ENCODE data around the gene CYP4F2.

CYP4F2 gene

GRCh38 chr19:15864824-15865223 lies 33.0 kb downstream of the CYP4F2 start:
- Histone ChIP-seq H2BK5ac (ENCODE audit: low read depth, low read length, poor library complexity) (no peak overlapping the region), H3K4me1 (ENCODE audit: control insufficient read depth in 1 of 2, insufficient read depth in 2 of 2, low read length in 2 of 2) (no peaks in the 10 kb centered on the region), H4K8ac (ENCODE audit: low read depth, low read length) (no peak overlapping the region), H3K18ac (ENCODE audit: low read length) (no peak overlapping the region), H2AK5ac (ENCODE audit: low read length) (no peak overlapping the region), H3K4me2 (ENCODE audit: low read length) (no peak overlapping the region), H3K79me2 (ENCODE audit: control insufficient read depth, insufficient read depth, low read length, poor library complexity) (no peaks in the 10 kb centered on the region), H4K91ac (ENCODE audit: low read depth, low read length) (no peak overlapping the region), H3K4me3 (ENCODE audit: low read depth, low read length) (no peak overlapping the region), H3K9ac (ENCODE audit: low read length) (no peak overlapping the region), H3K27me3 (ENCODE audit: insufficient read depth, low read length) (no peaks in the 10 kb centered on the region), H2BK12ac (ENCODE audit: low read length) (no peak overlapping the region), H3K9me3 (ENCODE audit: insufficient read depth, low read depth, low read length) (peaks cover 9% of the 10 kb centered on the region), H2AFZ (ENCODE audit: insufficient read depth, low read length, poor library complexity) (no peak overlapping the region), H3K14ac (ENCODE audit: low read length) (no peak overlapping the region), H2BK120ac (ENCODE audit: insufficient read depth, low read length, poor library complexity) (no peak overlapping the region), H3K36me3 (ENCODE audit: control insufficient read depth in 1 of 2, insufficient read depth in 2 of 2, low read length in 2 of 2) (no peaks in the 10 kb centered on the region), H4K12ac (ENCODE audit: low read depth, low read length) (no peak overlapping the region), H3K4ac (ENCODE audit: low read depth, low read length) (no peak overlapping the region), H3K79me1 (ENCODE audit: low read length) (no peaks in the 10 kb centered on the region), H3K23ac (ENCODE audit: low read length) (no peak overlapping the region), H3K27ac (ENCODE audit: low read depth, low read length) (no peak overlapping the region)
- no peak for DNase-seq
- no CpG with 5 or more reads among the region's 5 CpGs for WGBS (ENCODE audit: extremely low coverage, insufficient coverage, insufficient read length)

- H4K8ac ChIP-seq (ENCODE audit: low read depth, low read length): no peak overlapping the region
- peak; percentile 95 to 97 for DNase-seq
- WGBS (ENCODE audit: extremely low coverage, insufficient coverage, insufficient read length): no CpG with 5 or more reads among the region's 8 CpGs
Measured at GRCh38 chr19:15863272-15863671, 34.6 kb downstream of the CYP4F2 start.

GRCh38 chr19:15862444-15862843 lies 35.4 kb downstream of the CYP4F2 start:
- no peak overlapping the region for H3K23ac ChIP-seq (ENCODE audit: low read length)
- H2BK5ac ChIP-seq (ENCODE audit: low read depth, low read length, poor library complexity): no peak overlapping the region
- WGBS (ENCODE audit: extremely low coverage, insufficient coverage, insufficient read length): no CpG with 5 or more reads among the region's 7 CpGs
- H3K27me3 ChIP-seq (ENCODE audit: insufficient read depth, low read length): no peaks in the 10 kb centered on the region
- no peak overlapping the region for H3K4me2 ChIP-seq (ENCODE audit: low read length)
- no peaks in the 10 kb centered on the region for H3K4me1 ChIP-seq (ENCODE audit: control insufficient read depth in 1 of 2, insufficient read depth in 2 of 2, low read length in 2 of 2)
- H3K9me3 ChIP-seq (ENCODE audit: insufficient read depth, low read depth, low read length): peaks cover 12% of the 10 kb centered on the region
- no peak overlapping the region for H3K4ac ChIP-seq (ENCODE audit: low read depth, low read length)
- no peaks in the 10 kb centered on the region for H3K79me2 ChIP-seq (ENCODE audit: control insufficient read depth, insufficient read depth, low read length, poor library complexity)
- H3K9ac ChIP-seq (ENCODE audit: low read length): no peak overlapping the region
- no peak for DNase-seq
- H2BK120ac ChIP-seq (ENCODE audit: insufficient read depth, low read length, poor library complexity): no peak overlapping the region
- no peaks in the 10 kb centered on the region for H3K79me1 ChIP-seq (ENCODE audit: low read length)
- H4K8ac ChIP-seq (ENCODE audit: low read depth, low read length): no peak overlapping the region
- no peak overlapping the region for H3K27ac ChIP-seq (ENCODE audit: low read depth, low read length)
- no peak overlapping the region for H3K14ac ChIP-seq (ENCODE audit: low read length)
- H3K36me3 ChIP-seq (ENCODE audit: control insufficient read depth in 1 of 2, insufficient read depth in 2 of 2, low read length in 2 of 2): no peaks in the 10 kb centered on the region
- H2AK5ac ChIP-seq (ENCODE audit: low read length): no peak overlapping the region
- no peak overlapping the region for H3K4me3 ChIP-seq (ENCODE audit: low read depth, low read length)
- peak overlapping the region; percentile 11 for H4K91ac ChIP-seq (ENCODE audit: low read depth, low read length)
- H4K12ac ChIP-seq (ENCODE audit: low read depth, low read length): no peak overlapping the region
- no peak overlapping the region for H3K18ac ChIP-seq (ENCODE audit: low read length)
- H2AFZ ChIP-seq (ENCODE audit: insufficient read depth, low read length, poor library complexity): no peak overlapping the region
- no peak overlapping the region for H2BK12ac ChIP-seq (ENCODE audit: low read length)

More at GRCh38 chr19:15863272-15863671, 34.6 kb downstream of the CYP4F2 start:
- Histone ChIP-seq H3K4me1 (ENCODE audit: control insufficient read depth in 1 of 2, insufficient read depth in 2 of 2, low read length in 2 of 2) (no peaks in the 10 kb centered on the region), H3K4me2 (ENCODE audit: low read length) (no peak overlapping the region), H4K12ac (ENCODE audit: low read depth, low read length) (no peak overlapping the region), H3K27me3 (ENCODE audit: insufficient read depth, low read length) (no peaks in the 10 kb centered on the region), H2BK12ac (ENCODE audit: low read length) (no peak overlapping the region), H2AK5ac (ENCODE audit: low read length) (no peak overlapping the region), H2AFZ (ENCODE audit: insufficient read depth, low read length, poor library complexity) (no peak overlapping the region), H4K91ac (ENCODE audit: low read depth, low read length) (no peak overlapping the region), H3K23ac (ENCODE audit: low read length) (no peak overlapping the region), H2BK120ac (ENCODE audit: insufficient read depth, low read length, poor library complexity) (no peak overlapping the region), H2BK5ac (ENCODE audit: low read depth, low read length, poor library complexity) (no peak overlapping the region), H3K4ac (ENCODE audit: low read depth, low read length) (no peak overlapping the region), H3K9me3 (ENCODE audit: insufficient read depth, low read depth, low read length) (peaks cover 9% of the 10 kb centered on the region), H3K79me1 (ENCODE audit: low read length) (no peaks in the 10 kb centered on the region), H3K79me2 (ENCODE audit: control insufficient read depth, insufficient read depth, low read length, poor library complexity) (no peaks in the 10 kb centered on the region), H3K4me3 (ENCODE audit: low read depth, low read length) (no peak overlapping the region), H3K36me3 (ENCODE audit: control insufficient read depth in 1 of 2, insufficient read depth in 2 of 2, low read length in 2 of 2) (no peaks in the 10 kb centered on the region), H3K18ac (ENCODE audit: low read length) (no peak overlapping the region), H3K14ac (ENCODE audit: low read length) (no peak overlapping the region), H3K27ac (ENCODE audit: low read depth, low read length) (peak overlapping the region; percentile 42), H3K9ac (ENCODE audit: low read length) (no peak overlapping the region)

GRCh38 chr19:15860522-15860921 lies 37.4 kb downstream of the CYP4F2 start:
- no peak overlapping the region for H3K4me3 ChIP-seq (ENCODE audit: low read depth, low read length)
- no peak overlapping the region for H2AK5ac ChIP-seq (ENCODE audit: low read length)
- no peak overlapping the region for H3K9ac ChIP-seq (ENCODE audit: low read length)
- no peak overlapping the region for H2BK5ac ChIP-seq (ENCODE audit: low read depth, low read length, poor library complexity)
- H3K14ac ChIP-seq (ENCODE audit: low read length): no peak overlapping the region
- H3K27me3 ChIP-seq (ENCODE audit: insufficient read depth, low read length): no peaks in the 10 kb centered on the region
- H3K79me1 ChIP-seq (ENCODE audit: low read length): no peaks in the 10 kb centered on the region
- H3K36me3 ChIP-seq (ENCODE audit: control insufficient read depth in 1 of 2, insufficient read depth in 2 of 2, low read length in 2 of 2): no peaks in the 10 kb centered on the region
- H3K79me2 ChIP-seq (ENCODE audit: control insufficient read depth, insufficient read depth, low read length, poor library complexity): no peaks in the 10 kb centered on the region
- H3K4me1 ChIP-seq (ENCODE audit: control insufficient read depth in 1 of 2, insufficient read depth in 2 of 2, low read length in 2 of 2): no peaks in the 10 kb centered on the region
- H2BK12ac ChIP-seq (ENCODE audit: low read length): no peak overlapping the region
- no peak overlapping the region for H3K4ac ChIP-seq (ENCODE audit: low read depth, low read length)
- no peak overlapping the region for H3K23ac ChIP-seq (ENCODE audit: low read length)
- no CpG with 5 or more reads among the region's 6 CpGs for WGBS (ENCODE audit: extremely low coverage, insufficient coverage, insufficient read length)
- H3K27ac ChIP-seq (ENCODE audit: low read depth, low read length): no peak overlapping the region
- no peak overlapping the region for H3K4me2 ChIP-seq (ENCODE audit: low read length)
- no peak overlapping the region for H4K12ac ChIP-seq (ENCODE audit: low read depth, low read length)
- no peak overlapping the region for H3K18ac ChIP-seq (ENCODE audit: low read length)
- no peak overlapping the region for H4K8ac ChIP-seq (ENCODE audit: low read depth, low read length)
- H2BK120ac ChIP-seq (ENCODE audit: insufficient read depth, low read length, poor library complexity): no peak overlapping the region
- peaks cover 14% of the 10 kb centered on the region for H3K9me3 ChIP-seq (ENCODE audit: insufficient read depth, low read depth, low read length)
- no peak overlapping the region for H2AFZ ChIP-seq (ENCODE audit: insufficient read depth, low read length, poor library complexity)
- H4K91ac ChIP-seq (ENCODE audit: low read depth, low read length): no peak overlapping the region
- DNase-seq: no peak

All from trophoblast cell (in vitro differentiated cells and primary cell).